Mesenchymal stem cell (in vitro differentiated cells and primary cell): ENCODE data around the gene ASXL1.

Experiments
- DNase-seq: peaks from one replicate; pipeline ENCODE4 v3.0.0-alpha.2; 2013
- H2AFZ ChIP-seq: one replicate; pipeline ENCODE4 v1.6.1; 2013; ENCODE audit warnings: low read depth, mild to moderate bottlenecking, control low read depth, inconsistent platforms, low read length, moderate library complexity
- H2AK5ac ChIP-seq: 2 replicates; pipeline ENCODE4 v1.6.1; 2013; ENCODE audit warnings: low read length, moderate library complexity, mild to moderate bottlenecking, inconsistent platforms; ENCODE audit not compliant: severe bottlenecking
- H2BK120ac ChIP-seq: one replicate; pipeline ENCODE4 v1.6.1; 2013; ENCODE audit warnings: low read depth, mild to moderate bottlenecking, inconsistent platforms, low read length, moderate library complexity
- H2BK12ac ChIP-seq, 2 experiments: one replicate each; pipeline ENCODE4 v1.6.1; 2013; ENCODE audit warnings: inconsistent platforms in 2 of 2, low read length in 2 of 2, mild to moderate bottlenecking in 2 of 2, moderate library complexity in 2 of 2, control low read depth in 1 of 2
- H2BK15ac ChIP-seq: one replicate; pipeline ENCODE4 v1.6.1; 2013; ENCODE audit warnings: mild to moderate bottlenecking, low read depth, inconsistent platforms; ENCODE audit not compliant: poor library complexity, severe bottlenecking
- H2BK5ac ChIP-seq: 2 replicates; pipeline ENCODE4 v1.6.1; 2013; ENCODE audit warnings: low read depth, mild to moderate bottlenecking, low read length, control low read depth, inconsistent platforms; ENCODE audit not compliant: poor library complexity, severe bottlenecking
- H3K14ac ChIP-seq, 2 experiments: one replicate each; pipeline ENCODE4 v1.6.1; 2013; ENCODE audit warnings: inconsistent platforms in 2 of 2, low read length in 2 of 2, control low read depth in 1 of 2, mild to moderate bottlenecking in 1 of 2, moderate library complexity in 1 of 2
- H3K18ac ChIP-seq, 2 experiments: one replicate each; pipeline ENCODE4 v1.6.1; 2013; ENCODE audit warnings: inconsistent platforms in 2 of 2, low read length in 2 of 2, control low read depth in 1 of 2, low read depth in 1 of 2, mild to moderate bottlenecking in 1 of 2
- H3K23ac ChIP-seq, 2 experiments: one replicate each; pipeline ENCODE4 v1.6.1; 2013; ENCODE audit warnings: inconsistent platforms in 2 of 2, low read length in 2 of 2, mild to moderate bottlenecking in 2 of 2, moderate library complexity in 2 of 2, control low read depth in 1 of 2
- H3K27ac ChIP-seq: 2 replicates; pipeline ENCODE4 v1.5.1; 2013; ENCODE audit warnings: mild to moderate bottlenecking, moderate library complexity, low read length, control low read depth, inconsistent platforms; ENCODE audit not compliant: poor library complexity, severe bottlenecking
- H3K27me3 ChIP-seq, 2 experiments: 2 replicates each; pipeline versions ENCODE4 v1.6.1 to v1.7.0; 2013; ENCODE audit warnings: low read length in 2 of 2, mild to moderate bottlenecking in 2 of 2, moderate library complexity in 2 of 2, control low read depth in 1 of 2, inconsistent platforms in 1 of 2; ENCODE audit not compliant: control insufficient read depth in 1 of 2, insufficient read depth in 1 of 2
- H3K36me3 ChIP-seq, 2 experiments: 2 replicates each; pipeline versions ENCODE4 v1.6.1 to v1.7.0; 2013; ENCODE audit warnings: low read length in 2 of 2, control low read depth in 1 of 2, inconsistent platforms in 1 of 2, low read depth in 1 of 2, mild to moderate bottlenecking in 1 of 2; ENCODE audit not compliant: insufficient read depth in 2 of 2, control insufficient read depth in 1 of 2
- H3K4ac ChIP-seq, 2 experiments: one replicate each; pipeline ENCODE4 v1.6.1; 2013; ENCODE audit warnings: inconsistent platforms in 2 of 2, low read length in 2 of 2, mild to moderate bottlenecking in 2 of 2, moderate library complexity in 2 of 2, control low read depth in 1 of 2, low read depth in 1 of 2
- H3K4me1 ChIP-seq: 2 replicates; pipeline ENCODE4 v1.6.1; 2013; ENCODE audit warnings: low read depth, low read length, control low read depth; ENCODE audit not compliant: control insufficient read depth, insufficient read depth
- H3K4me2 ChIP-seq: 2 replicates; pipeline ENCODE4 v1.6.1; 2013; ENCODE audit warnings: low read length, mild to moderate bottlenecking, inconsistent platforms; ENCODE audit not compliant: poor library complexity, severe bottlenecking
- H3K4me3 ChIP-seq, 2 experiments: 2 replicates each; pipeline versions ENCODE4 v1.5.1 to v1.7.0; 2013; ENCODE audit warnings: low read length in 2 of 2, mild to moderate bottlenecking in 2 of 2, control low read depth in 1 of 2, low read depth in 1 of 2; ENCODE audit not compliant: insufficient read depth in 1 of 2
- H3K79me1 ChIP-seq: replicated peaks from 2 replicates; pipeline ENCODE4 v1.6.1; 2013; ENCODE audit warnings: mild to moderate bottlenecking, control low read depth, low read length, inconsistent platforms; ENCODE audit not compliant: poor library complexity, severe bottlenecking
- H3K9ac ChIP-seq: 2 replicates; pipeline ENCODE4 v1.7.0; 2013; ENCODE audit warnings: mild to moderate bottlenecking, low read length, moderate library complexity
- H3K9me3 ChIP-seq: 2 replicates; pipeline ENCODE4 v1.7.0; 2013; ENCODE audit warnings: mild to moderate bottlenecking, low read length; ENCODE audit not compliant: control insufficient read depth
- H4K8ac ChIP-seq: one replicate; pipeline ENCODE4 v1.6.1; 2013; ENCODE audit warnings: inconsistent platforms, mild to moderate bottlenecking, low read length, moderate library complexity
- H4K91ac ChIP-seq: one replicate; pipeline ENCODE4 v1.6.1; 2013; ENCODE audit warnings: mild to moderate bottlenecking, low read length, inconsistent platforms
- WGBS: methylation state at CpG from one replicate; pipeline ENCODE4 v1.1.7; 2013; ENCODE audit warnings: mixed read lengths; 5-methylcytosine and 5-hydroxymethylcytosine counted together

Gene ASXL1

DNA sequence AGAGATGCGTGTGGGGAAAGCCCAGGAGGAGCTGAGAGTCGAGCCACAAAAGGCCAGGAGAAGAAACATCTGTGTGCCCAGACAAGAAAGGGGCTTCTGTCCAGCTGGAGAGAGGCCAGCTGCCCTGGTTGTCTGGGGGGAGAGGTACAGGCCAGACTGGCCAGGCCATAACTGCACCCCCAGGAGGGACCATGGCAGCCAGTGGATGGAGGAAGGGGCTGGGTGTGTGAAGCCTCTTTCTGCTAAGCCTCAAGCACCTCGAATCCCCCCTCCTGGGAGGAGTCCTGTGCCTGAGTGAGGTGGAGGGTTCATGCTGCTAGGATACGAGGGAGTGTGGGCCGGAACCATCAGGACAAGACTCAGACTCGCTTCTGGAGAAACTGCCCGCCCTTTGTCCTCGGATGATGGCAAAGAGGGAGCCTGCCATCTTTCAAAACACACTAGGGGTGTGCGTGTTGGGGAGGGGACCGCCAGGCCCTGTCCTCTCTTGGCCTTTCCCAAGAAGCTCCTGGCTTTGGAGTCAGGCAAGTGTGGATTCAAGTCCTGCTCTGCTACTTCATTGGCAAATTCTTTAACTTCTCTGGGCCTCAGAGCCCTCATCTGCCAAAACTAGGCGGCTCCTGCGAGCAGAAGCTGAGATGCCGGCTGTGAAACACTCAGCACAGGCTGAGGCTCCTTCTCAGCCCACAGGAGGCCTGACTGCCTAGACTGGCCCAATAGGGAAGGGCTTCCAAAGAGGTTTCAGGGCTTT lies 90.3 kb downstream of the ASXL1 start:
- Histone ChIP-seq H4K8ac (peak overlapping the region; percentile 32), H3K14ac (no peak overlapping the region), H3K4me1 (peaks cover 20% of the 10 kb centered on the region), H3K23ac (no peak overlapping the region), H3K9me3 (no peaks in the 10 kb centered on the region), H4K91ac (no peak overlapping the region), H2AFZ (no peak overlapping the region), H2BK12ac (no peak overlapping the region), H3K18ac (no peak overlapping the region), H3K4me3 (no peak overlapping the region), H2BK120ac (no peak overlapping the region), H3K4ac (no peak overlapping the region), H3K27ac (no peak overlapping the region), H3K79me1 (peaks cover 35% of the 10 kb centered on the region), H3K4me2 (no peak overlapping the region), H2AK5ac (no peak overlapping the region), H3K9ac (peak overlapping the region; percentile 32), H2BK5ac (no peak overlapping the region), H3K27me3 (no peaks in the 10 kb centered on the region), H2BK15ac (no peak overlapping the region), H3K36me3 (peaks cover 85 to 91% of the 10 kb centered on the region in 2 experiments)
- no peak for DNase-seq
- 92% methylated on average over 13 of the region's 13 CpGs for WGBS

DNA sequence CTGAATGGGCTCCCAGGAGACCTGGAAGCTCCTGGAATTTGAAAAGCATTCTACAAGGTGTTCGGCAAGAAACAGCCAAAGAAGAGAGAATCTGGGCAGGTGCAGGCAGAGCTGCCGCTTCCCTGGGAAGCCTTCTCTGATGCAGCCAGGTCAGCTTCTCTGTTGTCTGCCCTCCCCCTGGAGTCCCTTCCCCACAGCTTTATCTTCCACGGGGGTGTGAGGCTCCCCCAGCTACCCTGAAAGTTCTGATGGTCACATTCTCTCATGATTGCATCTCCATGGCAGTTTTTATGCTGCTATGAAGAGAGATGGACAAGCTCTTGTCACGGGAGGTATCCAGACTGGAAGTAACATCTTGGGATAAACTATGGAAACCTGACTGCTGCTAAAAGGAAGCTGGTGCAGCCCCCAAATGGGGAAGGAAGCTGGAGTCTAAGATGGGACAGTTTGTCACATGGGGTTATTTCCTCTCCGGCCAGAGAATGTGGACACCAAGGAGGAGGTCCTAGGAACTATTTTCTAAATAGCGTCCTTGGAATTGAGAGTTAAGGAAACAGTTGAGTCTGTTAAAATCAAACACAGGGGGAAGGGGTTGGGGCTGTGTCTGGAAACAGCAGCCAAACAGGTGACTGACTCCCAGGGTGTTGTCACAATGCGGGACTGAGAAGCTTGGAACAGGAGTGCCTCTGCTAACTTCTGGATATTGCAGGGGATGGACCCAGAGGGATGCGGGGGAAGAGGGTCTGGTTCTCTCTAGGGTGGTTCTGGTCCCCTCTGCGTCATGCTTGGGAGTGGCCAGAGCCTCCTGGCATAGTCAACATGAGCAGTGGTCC lies 91.1 kb downstream of the ASXL1 start:
- Histone ChIP-seq H2BK120ac (no peak overlapping the region), H3K27me3 (no peaks in the 10 kb centered on the region), H2BK12ac (no peak overlapping the region), H2BK15ac (no peak overlapping the region), H4K8ac (no peak overlapping the region), H3K4me3 (no peak overlapping the region), H3K27ac (no peak overlapping the region), H3K36me3 (peaks cover 90 to 93% of the 10 kb centered on the region in 2 experiments), H2BK5ac (no peak overlapping the region), H2AFZ (no peak overlapping the region), H3K79me1 (peaks cover 42% of the 10 kb centered on the region), H3K23ac (no peak overlapping the region), H2AK5ac (no peak overlapping the region), H3K9me3 (no peaks in the 10 kb centered on the region), H3K4ac (no peak overlapping the region), H3K4me2 (no peak overlapping the region), H3K4me1 (peaks cover 20% of the 10 kb centered on the region), H4K91ac (no peak overlapping the region), H3K18ac (no peak overlapping the region), H3K9ac (no peak overlapping the region), H3K14ac (no peak overlapping the region)
- 97% methylated on average over 9 of the region's 9 CpGs for WGBS
- no peak for DNase-seq

DNA sequence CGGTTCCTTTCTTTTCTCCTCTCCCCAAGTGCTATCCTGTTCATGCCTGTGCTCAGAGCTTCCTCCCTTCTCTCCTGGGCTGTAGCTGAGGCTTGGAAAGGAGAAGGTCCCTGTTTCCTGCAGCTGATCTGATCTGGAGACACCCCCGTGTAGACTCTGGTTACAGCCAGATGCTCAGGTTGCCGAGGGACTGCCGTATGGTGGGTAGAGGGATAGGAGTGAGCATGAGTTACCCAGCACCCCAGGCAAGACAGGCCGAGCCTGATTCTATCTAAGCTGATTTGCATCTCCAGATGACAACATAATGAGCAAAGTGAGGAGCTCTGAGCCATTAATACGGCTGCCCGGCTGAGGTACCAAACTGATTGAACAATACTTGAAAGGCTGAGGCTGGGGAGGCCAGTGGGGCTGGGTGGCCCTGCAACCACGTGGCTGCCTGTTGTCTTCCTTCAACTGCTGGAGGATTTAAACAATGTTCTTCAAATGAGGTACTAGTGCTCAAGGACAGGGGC lies 91.8 kb downstream of the ASXL1 start:
- Histone ChIP-seq H2AFZ (no peak overlapping the region), H3K27me3 (no peaks in the 10 kb centered on the region), H3K4me3 (no peak overlapping the region), H2AK5ac (no peak overlapping the region), H3K27ac (no peak overlapping the region), H3K14ac (no peak overlapping the region), H3K18ac (no peak overlapping the region), H3K23ac (no peak overlapping the region), H3K4me2 (no peak overlapping the region), H3K79me1 (peaks cover 41% of the 10 kb centered on the region), H2BK15ac (no peak overlapping the region), H2BK120ac (no peak overlapping the region), H3K9me3 (no peaks in the 10 kb centered on the region), H4K8ac (no peak overlapping the region), H3K9ac (no peak overlapping the region), H2BK12ac (no peak overlapping the region), H3K36me3 (peaks cover 86 to 96% of the 10 kb centered on the region in 2 experiments), H3K4ac (no peak overlapping the region), H2BK5ac (no peak overlapping the region), H3K4me1 (peaks cover 22% of the 10 kb centered on the region), H4K91ac (no peak overlapping the region)
- no peak for DNase-seq
- 90% methylated on average over 7 of the region's 8 CpGs for WGBS

DNA sequence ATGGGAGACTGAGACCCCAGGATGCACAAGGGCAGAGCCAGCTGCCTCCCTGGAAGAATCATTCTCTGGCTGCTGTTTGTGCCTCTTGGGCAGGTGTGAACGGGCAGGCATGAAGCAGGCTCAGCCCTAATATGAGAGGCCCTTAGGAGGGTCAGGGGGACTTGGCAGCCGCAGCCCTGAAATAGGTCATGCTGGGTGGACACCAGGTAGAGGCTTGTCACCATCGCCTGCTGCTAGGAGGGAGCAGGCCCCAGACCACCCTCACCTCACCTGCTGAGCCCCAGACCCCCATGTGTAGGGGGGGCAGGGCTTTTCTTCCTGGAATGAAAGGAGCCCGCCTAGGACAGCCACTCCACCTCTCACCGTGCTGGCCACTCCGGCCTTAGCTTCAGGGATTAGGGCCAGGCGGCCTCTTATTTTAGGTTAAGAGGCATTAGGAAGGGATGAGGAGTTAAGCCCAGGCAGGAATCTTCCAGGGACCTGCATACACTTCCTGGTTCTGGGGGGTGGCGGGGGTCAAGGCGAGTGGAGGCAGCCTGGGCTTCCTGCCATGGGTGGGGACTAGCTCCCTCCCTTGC lies 92.4 kb downstream of the ASXL1 start:
- Histone ChIP-seq H3K27me3 (no peaks in the 10 kb centered on the region), H2AFZ (no peak overlapping the region), H4K8ac (no peak overlapping the region), H3K14ac (no peak overlapping the region), H2AK5ac (no peak overlapping the region), H3K4ac (no peak overlapping the region), H3K4me1 (peaks cover 26% of the 10 kb centered on the region), H2BK5ac (no peak overlapping the region), H3K9me3 (no peaks in the 10 kb centered on the region), H3K4me3 (no peak overlapping the region), H2BK12ac (no peak overlapping the region), H3K36me3 (peaks cover 83 to 98% of the 10 kb centered on the region in 2 experiments), H3K18ac (no peak overlapping the region), H4K91ac (no peak overlapping the region), H3K9ac (no peak overlapping the region), H2BK15ac (no peak overlapping the region), H3K27ac (no peak overlapping the region), H3K23ac (no peak overlapping the region), H3K79me1 (peaks cover 43% of the 10 kb centered on the region), H3K4me2 (no peak overlapping the region), H2BK120ac (no peak overlapping the region)
- no peak for DNase-seq
- 97% methylated on average over 9 of the region's 9 CpGs for WGBS
